OCI-LY1 (cell line): ENCODE measurements around the gene DOLPP1.

Experiments used
- H2AFZ ChIP-seq: fragments of 200-600 bp; sonication (generic), shearing (Covaris generic); 2 replicates; pipeline ENCODE4 v1.6.0; 2014; ENCODE audit warnings: antibody characterized with exemption, mild to moderate bottlenecking, low read length
- H3F3A ChIP-seq: fragments of 200-600 bp; sonication (generic), shearing (Covaris generic); 2 replicates; pipeline ENCODE4 v1.6.0; 2014; ENCODE audit warnings: mild to moderate bottlenecking, antibody characterized with exemption, low read length, moderate library complexity; ENCODE audit not compliant: insufficient read depth
- H3K27ac ChIP-seq: fragments of 200-600 bp; sonication (generic); 2 replicates; pipeline ENCODE4 v1.5.1; 2014; ENCODE audit warnings: low read length, mixed run types, mild to moderate bottlenecking, low read depth; ENCODE audit not compliant: poor library complexity, severe bottlenecking
- H3K27me3 ChIP-seq: fragments of 200-600 bp; sonication (generic); 2 replicates; pipeline ENCODE4 v1.6.0; 2014; ENCODE audit warnings: antibody characterized with exemption, mild to moderate bottlenecking, low read length, moderate library complexity; ENCODE audit not compliant: insufficient read depth
- H3K36me3 ChIP-seq: fragments of 200-600 bp; sonication (generic); 2 replicates; pipeline ENCODE4 v1.6.1; 2014; ENCODE audit warnings: mild to moderate bottlenecking, antibody characterized with exemption, low read length, moderate library complexity, mixed read lengths; ENCODE audit not compliant: insufficient read depth
- H3K4me1 ChIP-seq: fragments of 200-600 bp; sonication (generic); 2 replicates; pipeline ENCODE4 v1.5.1; 2014; ENCODE audit warnings: mild to moderate bottlenecking, low read length, moderate library complexity; ENCODE audit not compliant: insufficient read depth, severe bottlenecking
- H3K4me2 ChIP-seq: fragments of 200-600 bp; sonication (generic), shearing (Covaris generic); 2 replicates; pipeline ENCODE4 v1.6.1; 2014; ENCODE audit warnings: low read length
- H3K4me3 ChIP-seq: fragments of 200-600 bp; sonication (generic); 2 replicates; pipeline ENCODE4 v1.5.1; 2014; ENCODE audit warnings: low read length, low read depth, mild to moderate bottlenecking, mixed read lengths; ENCODE audit not compliant: poor library complexity, severe bottlenecking
- H3K79me2 ChIP-seq: fragments of 200-600 bp; shearing (Covaris generic); 2 replicates; pipeline ENCODE4 v1.6.1; 2016; ENCODE audit warnings: mixed run types, low read length, mixed read lengths; ENCODE audit not compliant: insufficient read depth
- H3K9ac ChIP-seq: fragments of 200-600 bp; sonication (generic), shearing (Covaris generic); 2 replicates; pipeline ENCODE4 v1.6.1; 2014; ENCODE audit warnings: mild to moderate bottlenecking, low read length, mixed read lengths
- H3K9me2 ChIP-seq: fragments of 200-600 bp; sonication (generic), shearing (Covaris generic); 2 replicates; pipeline ENCODE4 v1.6.1; 2014; ENCODE audit warnings: low read depth, mild to moderate bottlenecking, low read length, mixed read lengths
- H3K9me3 ChIP-seq: fragments of 200-600 bp; shearing (Covaris generic); 2 replicates; pipeline ENCODE4 v1.6.1; 2014; ENCODE audit warnings: low read length, mixed read lengths
- H4K20me1 ChIP-seq: fragments of 200-600 bp; sonication (generic), shearing (Covaris generic); 2 replicates; pipeline ENCODE4 v1.6.0; 2016; ENCODE audit warnings: mild to moderate bottlenecking, low read length; ENCODE audit not compliant: insufficient read depth
- CTCF ChIP-seq: fragments of 200-600 bp; sonication (generic), shearing (Covaris generic); IDR thresholded peaks from 2 replicates; pipeline ENCODE4 v1.5.1; 2017; ENCODE audit warnings: mild to moderate bottlenecking, antibody characterized with exemption, low read length, moderate library complexity, mixed read lengths
- EZH2 ChIP-seq: fragments of 200-600 bp; sonication (generic), shearing (Covaris generic); IDR thresholded peaks from 2 replicates; pipeline ENCODE4 v1.8.0; 2017; ENCODE audit warnings: borderline replicate concordance, mixed run types, mild to moderate bottlenecking, antibody characterized with exemption, low read length, moderate library complexity, mixed read lengths

DOLPP1 gene

DNA sequence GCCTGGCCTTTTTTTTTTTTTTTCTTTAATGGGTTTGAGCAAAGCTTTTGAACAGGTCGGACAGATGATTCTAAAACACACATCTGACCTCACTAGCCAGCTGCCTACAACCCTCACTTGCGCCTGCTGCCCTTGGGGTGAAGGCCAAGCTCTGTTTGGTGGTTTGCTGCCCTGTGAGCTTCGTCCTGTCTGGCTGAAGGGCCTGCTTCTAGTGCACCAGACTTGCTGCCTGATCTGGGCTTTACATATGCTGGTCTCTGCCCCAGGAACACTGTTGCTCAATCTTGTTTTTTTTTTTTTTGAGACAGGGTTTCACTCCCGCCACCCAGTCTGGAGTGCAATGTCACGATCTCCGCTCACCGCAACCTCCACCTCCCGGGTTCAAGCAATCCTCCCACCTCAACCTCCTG lies 16.4 kb upstream of the DOLPP1 start:
- H3K79me2 ChIP-seq: no peaks in the 10 kb centered on the region
- no peaks in the 10 kb centered on the region for H3F3A ChIP-seq
- peaks cover 13% of the 10 kb centered on the region for H3K4me1 ChIP-seq
- no peak for TF ChIP-seq EZH2
- no peak for TF ChIP-seq CTCF
- H3K27ac ChIP-seq: no peak overlapping the region
- peaks cover 50% of the 10 kb centered on the region for H3K36me3 ChIP-seq
- no peak overlapping the region for H3K4me3 ChIP-seq
- H3K9ac ChIP-seq: no peak overlapping the region
- H4K20me1 ChIP-seq: no peaks in the 10 kb centered on the region
- no peak overlapping the region for H3K4me2 ChIP-seq
- H2AFZ ChIP-seq: no peak overlapping the region
- H3K9me3 ChIP-seq: no peaks in the 10 kb centered on the region
- H3K9me2 ChIP-seq: no peaks in the 10 kb centered on the region
- H3K27me3 ChIP-seq: no peaks in the 10 kb centered on the region

GRCh38 chr9:129068110-129068509 lies 12.8 kb upstream of the DOLPP1 start:
- TF ChIP-seq CTCF (no peak), EZH2 (no peak)
- Histone ChIP-seq H3K9me3 (no peaks in the 10 kb centered on the region), H3K27me3 (no peaks in the 10 kb centered on the region), H3K4me3 (no peak overlapping the region), H3K9ac (no peak overlapping the region; the same call in 1 of the 2 replicates), H2AFZ (no peak overlapping the region), H4K20me1 (no peaks in the 10 kb centered on the region), H3K27ac (peak overlapping the region; percentile 69), H3K79me2 (no peaks in the 10 kb centered on the region), H3K4me1 (peaks cover 16% of the 10 kb centered on the region), H3K9me2 (no peaks in the 10 kb centered on the region), H3K36me3 (peaks cover 48% of the 10 kb centered on the region), H3K4me2 (no peak overlapping the region), H3F3A (no peaks in the 10 kb centered on the region)

- Histone ChIP-seq H3K27me3 (no peaks in the 10 kb centered on the region), H3K4me3 (no peak overlapping the region), H3K9me3 (no peaks in the 10 kb centered on the region), H3K9ac (peak overlapping the region; percentile 54), H3F3A (no peaks in the 10 kb centered on the region), H3K4me1 (peaks cover 16% of the 10 kb centered on the region), H3K27ac (peak overlapping the region; percentile 69), H4K20me1 (no peaks in the 10 kb centered on the region), H3K36me3 (peaks cover 46% of the 10 kb centered on the region), H2AFZ (no peak overlapping the region), H3K9me2 (no peaks in the 10 kb centered on the region), H3K79me2 (no peaks in the 10 kb centered on the region), H3K4me2 (peak overlapping the region; percentile 6; the same call in 1 of the 2 replicates)
- TF ChIP-seq CTCF (no peak), EZH2 (no peak)
These were observed 11.7 kb upstream of the DOLPP1 start for GRCh38 chr9:129068990-129069861.
